ENCODE measurements around the gene CDK2AP2. TPM values are rescaled to one million over a fixed set of nuclear protein-coding genes. Genes with fewer than 3 reads are reported as not detected.
"Not testable (repeated sequence)": the region's sequence is repeated elsewhere in the genome, so short reads cannot be mapped to it uniquely, and the experiment has no call there.

CDK2AP2 gene
- total RNA-seq, 4 donors from 2014 or later, result 90.0 to 240 (median 148) TPM

DNA sequence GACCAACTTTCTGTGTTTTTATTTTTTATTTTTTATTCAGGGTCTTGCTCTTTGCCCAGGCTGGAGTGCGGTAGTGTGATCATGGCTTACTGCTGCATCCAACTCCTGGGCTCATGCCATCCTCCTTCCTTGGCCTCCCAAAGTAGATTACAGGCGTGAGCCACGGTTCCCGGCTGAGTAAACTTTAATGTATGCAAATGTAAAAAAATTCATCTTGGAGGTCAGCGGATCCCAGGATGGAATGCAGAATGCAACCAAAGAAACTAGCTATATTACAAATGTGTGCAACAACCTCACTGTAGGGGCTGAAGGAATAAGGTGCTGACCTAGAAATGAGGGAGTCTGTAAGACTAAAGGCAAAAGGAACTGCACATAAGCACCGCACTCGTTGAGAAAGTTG, 6.2 kb upstream of the CDK2AP2 start:
- no peak for DNase-seq
- peaks cover 0 to under 1% of the 10 kb centered on the region in 2 donors for H3K4me1 ChIP-seq
- no peaks in the 10 kb centered on the region for H3K36me3 ChIP-seq
- intact Hi-C loops (cut with DNase I), result no loop called here
- TF ChIP-seq POLR2A (IDR thresholded peaks at IDR 0.05), result no peak
- H3K27ac ChIP-seq, result no peak overlapping the region
- H3K27me3 ChIP-seq, result no peaks in the 10 kb centered on the region
- WGBS, 2 donors, result 75 to 80% methylated on average over 7 of the region's 7 CpGs
- no peak overlapping the region for H3K4me3 ChIP-seq (replicated peaks in 1 of 3)
- no peaks in the 10 kb centered on the region for H3K9me3 ChIP-seq

DNA sequence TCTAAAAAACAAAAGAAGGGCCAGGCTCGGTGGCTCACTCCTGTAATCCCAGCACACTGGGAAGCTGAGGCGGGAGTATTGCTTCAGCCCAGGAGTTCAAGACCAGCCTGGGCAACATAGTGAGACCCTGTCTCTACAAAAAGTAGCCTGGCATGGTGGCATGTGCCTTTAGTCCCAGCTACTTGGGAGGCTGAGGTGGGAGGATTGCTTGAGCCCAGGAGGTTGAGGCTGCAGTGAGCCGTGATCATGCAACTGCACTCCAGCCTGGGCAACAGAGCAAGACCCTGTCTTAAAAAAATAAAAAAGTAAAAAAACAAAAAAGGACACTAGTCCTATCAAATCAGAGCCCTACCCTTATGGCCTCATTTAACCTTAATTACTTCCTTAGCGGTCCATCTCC, 3.6 kb upstream of the CDK2AP2 start:
- intact Hi-C loops (cut with DNase I); H3K9me3 ChIP-seq; H3K27ac ChIP-seq; H3K27me3 ChIP-seq; DNase-seq; H3K36me3 ChIP-seq; H3K4me3 ChIP-seq (replicated peaks in 1 of 3): not testable (repeated sequence)
- 84 to 87% methylated on average over 4 of the region's 4 CpGs for WGBS, 2 donors
- peaks cover 11 to 12% of the 10 kb centered on the region in 2 donors for H3K4me1 ChIP-seq

DNA sequence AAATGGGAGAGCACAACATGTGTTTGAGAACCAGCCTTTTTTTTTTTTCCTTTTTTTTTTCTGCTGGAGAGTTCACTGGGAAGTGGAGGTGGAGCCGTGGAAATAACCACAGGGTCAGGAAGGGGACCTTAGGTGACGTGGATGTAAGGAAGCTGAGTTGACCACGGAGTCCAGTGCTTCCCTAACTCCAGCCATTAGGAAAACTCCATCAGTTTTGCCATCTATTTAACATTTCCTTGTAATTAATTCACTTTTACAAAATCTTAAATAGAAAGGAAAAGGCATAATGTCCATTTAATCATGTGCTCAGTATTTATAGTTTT, 2.0 kb upstream of the CDK2AP2 start:
- TF ChIP-seq CTCF (IDR thresholded peaks at IDR 0.05), result no peak
- TF ChIP-seq POLR2A (IDR thresholded peaks at IDR 0.05), result no peak
- Histone ChIP-seq H3K36me3 (peaks cover 0 to 3% of the 10 kb centered on the region in 2 donors), H3K27ac (no peak overlapping the region), H3K4me1 (peaks cover 24 to 25% of the 10 kb centered on the region in 2 donors), H3K4me3 (replicated peaks in 1 of 3) (no peak overlapping the region), H3K27me3 (no peaks in the 10 kb centered on the region), H3K9me3 (no peaks in the 10 kb centered on the region)
- no peak for DNase-seq
- WGBS, 2 donors, result 60 to 66% methylated on average over 3 of the region's 3 CpGs
- intact Hi-C loops (cut with DNase I), result no loop called here

DNA sequence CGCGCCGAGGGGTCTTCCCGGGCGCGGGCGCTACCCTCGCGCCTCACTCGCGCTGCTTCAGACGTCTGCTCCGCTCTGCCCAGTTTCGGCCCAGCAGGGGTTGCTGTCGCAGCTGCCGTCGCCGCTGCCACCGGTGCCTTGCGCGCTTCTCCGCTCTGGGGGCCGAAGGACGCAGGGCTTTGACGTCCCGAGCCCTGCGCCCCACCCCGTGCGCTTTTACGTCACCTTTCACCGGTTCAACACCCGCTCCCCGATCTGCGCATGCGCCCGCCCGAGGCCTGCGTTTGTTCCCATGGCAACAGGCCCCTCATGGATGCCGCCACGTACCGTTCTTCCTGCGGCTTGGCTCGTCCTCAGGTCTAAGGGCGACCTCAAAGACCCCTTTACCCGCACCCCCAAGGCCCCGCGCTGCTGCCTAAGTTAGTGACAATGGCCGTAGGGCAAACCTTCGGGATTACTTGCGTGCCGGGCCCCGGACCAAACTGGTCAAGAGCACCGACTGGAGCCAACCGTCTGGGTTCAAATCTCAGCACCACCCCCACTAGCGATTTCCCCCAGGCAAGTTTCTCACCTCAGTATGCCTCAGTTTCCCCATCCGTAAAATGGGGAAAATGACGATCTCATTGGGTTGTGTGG, 642 bp upstream of the CDK2AP2 start:
- H3K4me1 ChIP-seq, result peaks cover 27 to 31% of the 10 kb centered on the region in 2 donors
- peaks cover 0 to 3% of the 10 kb centered on the region in 2 donors for H3K36me3 ChIP-seq
- H3K27ac ChIP-seq, result peak overlapping the region; percentile 93 to 99 (median 95)
- H3K4me3 ChIP-seq (replicated peaks in 1 of 3), result peak overlapping the region; percentile 33 to 83 (median 56)
- H3K27me3 ChIP-seq, result no peaks in the 10 kb centered on the region
- WGBS, 2 donors, result 1% methylated on average over 22 to 28 of the region's 57 CpGs
- DNase-seq, result peak; percentile 99
- TF ChIP-seq CTCF (IDR thresholded peaks at IDR 0.05), result no peak
- TF ChIP-seq POLR2A (IDR thresholded peaks at IDR 0.05), result peak; percentile 68 to 69
- intact Hi-C loops (cut with DNase I), result loop anchor here (5.0 to 10.0 kb wide), 2 partner anchors 116 to 154 kb away; partner anchors contain the start of genes POLD4 and RAD9A
- no peaks in the 10 kb centered on the region for H3K9me3 ChIP-seq

GRCh38 chr11:67507242-67507863, 609 bp downstream of the CDK2AP2 start:
- TF ChIP-seq CTCF (IDR thresholded peaks at IDR 0.05) (no peak), POLR2A (IDR thresholded peaks at IDR 0.05) (no peak)
- intact Hi-C loops (cut with DNase I), result loop anchor here (5.0 to 10.0 kb wide), 2 partner anchors 115 to 153 kb away; partner anchors contain the start of genes POLD4 and RAD9A
- H3K4me1 ChIP-seq, result peaks cover 30 to 35% of the 10 kb centered on the region in 2 donors
- no peaks in the 10 kb centered on the region for H3K27me3 ChIP-seq
- no peaks in the 10 kb centered on the region for H3K9me3 ChIP-seq
- 23 to 24% methylated on average over 15 to 26 of the region's 33 CpGs for WGBS, 2 donors
- peak overlapping the region; percentile 53 to 83 (median 56) for H3K4me3 ChIP-seq (replicated peaks in 1 of 3)
- H3K36me3 ChIP-seq, result peaks cover 0 to 3% of the 10 kb centered on the region in 2 donors
- DNase-seq, result no peak
- H3K27ac ChIP-seq, result peak overlapping the region; percentile 93 to 99 (median 95)

Data from thyroid gland (tissue), 4 donors.